Duodenal mucosa (tissue), 2 donors: ENCODE data around the gene GYG2.
"Not testable (repeated sequence)": the region's sequence is repeated elsewhere in the genome, so short reads cannot be mapped to it uniquely, and the experiment has no call there.

ENCODE experiments used
- H3K27ac ChIP-seq: one replicate; pipeline ENCODE4 v1.7.0; 2013; ENCODE audit warnings: low read depth, low read length
- H3K27me3 ChIP-seq, 2 donors: one replicate each; pipeline ENCODE4 v1.7.0; 2013; ENCODE audit warnings: low read length in 2 of 2, control low read depth in 1 of 2; ENCODE audit not compliant: insufficient read depth in 2 of 2, control insufficient read depth in 1 of 2
- H3K36me3 ChIP-seq, 2 donors: one replicate each; pipeline ENCODE4 v1.7.0; 2013; ENCODE audit warnings: low read length in 2 of 2, control low read depth in 1 of 2; ENCODE audit not compliant: insufficient read depth in 2 of 2, control insufficient read depth in 1 of 2
- H3K4me1 ChIP-seq, 2 donors: one replicate each; pipeline ENCODE4 v1.7.0; 2013; ENCODE audit warnings: low read length in 2 of 2, control low read depth in 1 of 2; ENCODE audit not compliant: insufficient read depth in 2 of 2, control insufficient read depth in 1 of 2
- H3K4me3 ChIP-seq, 2 donors: one replicate each; pipeline ENCODE4 v1.7.0; 2013; ENCODE audit warnings: low read length in 2 of 2, low read depth in 1 of 2
- H3K9ac ChIP-seq, 2 donors: one replicate each; pipeline ENCODE4 v1.7.0; 2013; ENCODE audit warnings: low read length in 2 of 2, low read depth in 1 of 2
- H3K9me3 ChIP-seq, 2 donors: one replicate each; pipeline ENCODE4 v1.7.0; 2013; ENCODE audit warnings: low read length in 2 of 2, control low read depth in 1 of 2; ENCODE audit not compliant: control insufficient read depth in 1 of 2

Gene GYG2

DNA sequence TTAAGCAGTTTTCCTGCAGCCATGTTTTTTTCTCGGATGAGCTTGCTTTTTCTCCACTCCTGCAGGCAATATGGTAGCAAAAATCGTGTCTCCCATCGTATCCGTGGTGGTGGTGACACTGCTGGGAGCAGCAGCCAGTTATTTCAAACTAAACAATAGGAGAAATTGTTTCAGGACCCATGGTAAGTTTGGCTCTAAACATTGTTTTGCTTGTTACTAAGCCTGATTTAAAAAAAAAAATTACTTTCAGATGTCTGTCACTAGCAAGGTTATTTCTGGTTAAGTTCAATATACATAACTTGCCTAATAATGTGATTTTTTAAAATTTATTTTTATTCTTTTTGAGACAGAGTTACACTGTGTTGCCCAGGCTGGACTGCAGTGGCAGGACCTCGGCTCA lies 17.5 kb upstream of the GYG2 start:
- Histone ChIP-seq H3K27ac (no peak overlapping the region), H3K36me3 (no peaks in the 10 kb centered on the region), H3K4me1 (no peaks in the 10 kb centered on the region), H3K9ac (no peak overlapping the region), H3K27me3 (no peaks in the 10 kb centered on the region), H3K4me3 (no peak overlapping the region), H3K9me3 (no peaks in the 10 kb centered on the region)

DNA sequence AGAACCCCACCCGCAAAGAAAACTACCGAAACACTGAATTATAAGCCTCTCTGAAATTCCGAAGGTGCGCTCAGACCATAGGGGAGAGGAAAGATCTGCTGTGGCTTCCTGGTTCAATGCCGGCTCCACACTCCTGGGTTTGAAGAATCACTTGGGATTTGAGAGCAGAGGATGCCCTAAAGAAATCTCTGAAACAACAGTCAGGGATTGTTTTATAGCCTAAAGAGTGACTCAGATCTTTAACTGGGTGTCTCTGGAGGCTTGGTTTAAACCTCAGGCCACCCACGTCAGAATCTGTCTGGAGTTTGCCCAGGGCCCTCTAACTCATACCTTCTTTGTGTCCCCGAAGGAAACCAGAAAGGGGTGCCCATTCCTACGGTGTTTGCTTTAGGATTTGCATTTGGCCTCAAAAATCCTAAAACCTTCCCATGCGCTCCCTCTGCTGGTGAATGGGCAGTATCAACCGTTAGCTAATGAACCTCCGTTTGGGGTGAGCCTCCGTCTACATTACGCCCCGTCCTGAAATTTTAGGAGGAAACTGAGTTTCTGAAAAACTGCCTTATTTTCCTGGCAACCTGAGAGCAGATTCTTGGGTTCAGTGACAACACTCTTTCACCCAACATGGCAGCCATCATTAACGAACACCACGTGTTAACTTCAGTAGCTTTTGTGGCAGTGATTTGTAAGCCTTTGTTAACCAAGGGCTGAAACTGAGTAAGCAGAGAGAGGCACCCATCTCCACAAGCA lies 16.4 kb upstream of the GYG2 start:
- H3K9ac ChIP-seq, H3K9me3 ChIP-seq, H3K36me3 ChIP-seq, H3K4me3 ChIP-seq, H3K27me3 ChIP-seq, H3K4me1 ChIP-seq, H3K27ac ChIP-seq: not testable (repeated sequence)

DNA sequence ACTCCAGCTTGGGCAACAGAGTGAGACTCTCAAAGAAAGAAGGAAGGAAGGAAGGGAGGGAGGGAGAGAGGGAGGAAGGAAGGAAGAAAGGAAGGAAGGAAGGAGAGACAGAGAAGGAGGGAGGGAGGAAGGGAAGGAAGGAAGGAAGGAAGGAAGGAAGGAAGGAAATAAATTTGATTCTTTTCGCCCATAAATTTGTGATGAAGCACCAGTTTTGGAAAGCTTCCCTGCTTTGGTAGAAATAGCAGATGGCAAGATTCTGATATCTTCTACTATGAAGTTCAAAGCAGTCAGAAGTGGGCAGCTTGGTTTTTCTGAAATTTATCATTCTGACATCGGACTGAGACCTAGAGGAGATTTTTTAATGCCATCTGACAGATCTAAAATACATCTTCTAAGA lies 11.7 kb upstream of the GYG2 start:
- Histone ChIP-seq H3K4me1 (no peaks in the 10 kb centered on the region), H3K9me3 (no peaks in the 10 kb centered on the region), H3K4me3 (no peak overlapping the region), H3K36me3 (no peaks in the 10 kb centered on the region), H3K27ac (no peak overlapping the region), H3K27me3 (no peaks in the 10 kb centered on the region), H3K9ac (no peak overlapping the region)

DNA sequence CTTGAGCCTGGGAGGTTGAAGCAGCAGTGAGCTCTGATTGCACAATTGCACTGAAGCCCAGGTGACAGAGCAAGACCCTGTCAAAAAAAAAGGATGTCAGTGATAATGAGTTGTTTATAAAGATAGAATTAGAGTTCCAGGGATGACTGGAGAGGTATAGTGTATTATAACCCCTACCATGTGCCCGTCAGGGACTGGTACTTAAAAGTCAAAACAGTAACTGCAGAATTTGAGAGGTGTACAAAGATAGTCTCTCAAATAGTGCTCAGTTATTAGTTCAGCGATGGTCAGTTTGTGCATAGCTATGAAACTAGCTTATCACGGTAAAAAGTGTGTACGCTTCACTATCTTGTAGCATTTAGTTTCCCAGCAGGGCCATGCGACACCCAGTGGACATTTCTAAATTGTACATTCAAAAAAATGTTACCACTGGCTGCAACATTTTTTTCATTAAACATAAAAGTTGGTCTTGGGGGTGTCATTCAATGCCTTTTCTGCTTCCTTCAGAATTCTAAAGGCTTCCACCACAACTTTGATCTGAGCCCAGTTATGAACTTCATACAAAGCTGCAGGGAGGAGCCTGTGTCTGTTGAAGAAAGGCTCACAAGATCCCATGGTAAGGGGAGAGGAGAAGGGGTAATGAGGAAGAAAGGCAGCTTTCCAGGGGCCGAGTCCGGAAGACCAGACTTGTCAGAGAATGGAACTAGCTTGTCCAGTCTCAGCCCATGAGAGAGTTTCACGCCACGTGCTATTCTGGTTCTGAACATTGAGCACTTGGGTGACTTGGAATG lies 9.2 kb upstream of the GYG2 start:
- no peaks in the 10 kb centered on the region for H3K36me3 ChIP-seq

DNA sequence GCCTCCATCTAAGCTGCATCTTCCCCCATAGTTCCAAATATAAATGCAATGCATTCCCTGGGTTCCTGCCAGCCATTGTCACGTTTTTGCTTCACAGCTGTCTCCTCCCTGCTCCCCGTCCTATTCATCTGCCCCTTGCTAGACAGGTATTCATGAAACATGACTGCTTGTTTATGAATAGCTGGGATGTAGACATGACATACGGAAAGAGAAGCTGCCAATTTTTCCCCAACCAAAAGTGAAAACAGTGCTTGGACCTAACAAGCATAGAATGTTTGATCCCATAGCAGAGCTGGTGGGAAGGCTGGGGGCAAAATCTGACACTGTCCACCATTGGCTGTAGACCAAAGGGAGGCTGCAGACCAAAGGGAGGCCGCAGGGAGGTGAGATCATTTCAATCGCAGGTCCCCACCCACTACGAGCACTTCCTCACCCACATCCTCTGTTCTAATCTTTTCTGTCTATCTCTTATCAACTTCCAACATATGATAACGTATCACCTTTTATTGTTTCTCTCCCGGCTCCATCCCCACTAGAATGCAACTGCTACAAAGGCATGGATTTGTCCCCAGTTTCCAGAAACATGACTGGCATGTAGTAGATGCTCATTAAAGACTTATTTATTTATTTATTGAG lies 8.5 kb upstream of the GYG2 start:
- H3K9me3 ChIP-seq, result no peaks in the 10 kb centered on the region
- H3K27me3 ChIP-seq, result no peaks in the 10 kb centered on the region
- no peak overlapping the region for H3K27ac ChIP-seq
- H3K9ac ChIP-seq, result no peak overlapping the region
- H3K4me3 ChIP-seq, result no peak overlapping the region
- no peaks in the 10 kb centered on the region for H3K36me3 ChIP-seq
- H3K4me1 ChIP-seq, result no peaks in the 10 kb centered on the region

More for the DNA sequence above, 9.2 kb upstream of the GYG2 start:
- Histone ChIP-seq H3K4me1 (no peaks in the 10 kb centered on the region), H3K9ac (no peak overlapping the region), H3K9me3 (no peaks in the 10 kb centered on the region), H3K27ac (no peak overlapping the region), H3K4me3 (no peak overlapping the region), H3K27me3 (no peaks in the 10 kb centered on the region)

DNA sequence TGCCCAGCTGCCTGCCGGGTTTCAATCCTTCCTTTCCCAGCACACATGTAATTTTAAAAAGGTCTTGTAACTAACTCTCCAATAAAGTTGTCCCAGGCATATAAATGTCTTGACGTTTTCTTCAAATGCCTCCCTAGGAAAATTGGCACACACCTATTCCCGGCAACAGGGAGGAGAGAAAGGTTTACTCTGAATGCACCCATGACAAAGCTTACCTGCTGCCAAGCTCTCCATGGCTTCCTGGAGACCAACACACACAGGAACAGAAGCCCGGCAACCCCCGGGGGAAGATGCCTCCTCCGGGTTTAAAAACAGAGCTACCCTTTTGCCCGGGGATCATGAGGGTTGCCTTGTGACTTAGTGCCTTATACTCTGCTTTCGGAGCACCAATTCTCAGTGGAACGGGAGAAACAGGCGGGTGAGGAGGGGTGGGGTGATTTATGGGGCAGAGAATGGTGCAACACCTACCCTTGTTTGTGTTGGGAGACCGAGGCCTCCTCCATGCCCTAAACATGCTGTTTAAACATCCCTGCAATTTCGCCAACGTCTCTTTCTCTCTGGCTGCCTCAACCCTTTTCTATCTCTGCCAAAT lies 4.8 kb upstream of the GYG2 start:
- no peak overlapping the region for H3K9ac ChIP-seq
- H3K9me3 ChIP-seq, result no peaks in the 10 kb centered on the region
- H3K4me1 ChIP-seq, result no peaks in the 10 kb centered on the region
- no peak overlapping the region for H3K4me3 ChIP-seq
- no peaks in the 10 kb centered on the region for H3K27me3 ChIP-seq
- no peak overlapping the region for H3K27ac ChIP-seq
- no peaks in the 10 kb centered on the region for H3K36me3 ChIP-seq

DNA sequence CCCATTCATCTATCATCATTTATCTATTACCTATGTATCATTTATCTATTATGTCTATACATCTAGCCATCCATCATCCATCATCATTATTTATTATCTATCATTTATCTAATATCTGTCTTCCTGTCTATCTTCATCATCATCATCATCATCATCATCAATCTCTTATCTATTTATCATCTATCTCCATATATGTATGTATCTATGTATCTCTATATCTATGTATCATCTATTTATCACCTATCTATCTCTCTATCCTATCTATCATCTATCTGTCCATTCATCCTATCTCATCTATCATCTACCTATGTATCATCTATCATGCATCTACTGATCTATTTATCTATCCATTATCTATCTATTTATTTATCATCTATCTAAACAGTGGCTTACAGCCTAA lies 3.8 kb upstream of the GYG2 start:
- Histone ChIP-seq H3K9me3 (no peaks in the 10 kb centered on the region), H3K36me3 (no peaks in the 10 kb centered on the region), H3K27ac (no peak overlapping the region), H3K27me3 (no peaks in the 10 kb centered on the region), H3K4me1 (no peaks in the 10 kb centered on the region), H3K9ac (no peak overlapping the region), H3K4me3 (no peak overlapping the region)

DNA sequence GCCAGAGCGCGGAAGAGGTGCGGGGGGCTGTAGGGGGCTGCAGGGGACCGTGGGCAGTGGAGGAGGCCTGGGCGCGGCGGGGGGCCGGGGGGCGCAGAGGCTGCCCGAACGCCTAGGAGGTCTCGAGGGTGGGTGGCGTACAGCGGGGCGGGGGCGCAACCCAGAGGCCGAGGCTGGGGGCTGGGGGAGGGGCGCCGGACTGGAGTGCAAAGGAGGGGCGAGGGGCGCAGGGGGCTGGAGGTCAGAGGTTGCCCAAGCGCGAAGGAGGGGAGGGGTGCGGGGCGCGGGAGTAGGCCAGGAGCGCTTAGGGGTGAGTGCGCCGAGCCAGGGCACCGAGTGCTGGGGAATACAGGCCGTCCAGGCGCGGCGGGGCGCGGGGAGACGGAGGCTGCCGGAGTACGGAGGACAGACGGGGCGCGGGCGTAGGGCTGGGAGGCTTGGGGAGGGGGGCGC lies 255 bp downstream of the GYG2 start:
- Histone ChIP-seq H3K4me1 (no peaks in the 10 kb centered on the region), H3K9ac (no peak overlapping the region), H3K36me3 (no peaks in the 10 kb centered on the region), H3K27me3 (no peaks in the 10 kb centered on the region), H3K9me3 (no peaks in the 10 kb centered on the region), H3K4me3 (peak overlapping the region; percentile 15 to 16), H3K27ac (no peak overlapping the region)

DNA sequence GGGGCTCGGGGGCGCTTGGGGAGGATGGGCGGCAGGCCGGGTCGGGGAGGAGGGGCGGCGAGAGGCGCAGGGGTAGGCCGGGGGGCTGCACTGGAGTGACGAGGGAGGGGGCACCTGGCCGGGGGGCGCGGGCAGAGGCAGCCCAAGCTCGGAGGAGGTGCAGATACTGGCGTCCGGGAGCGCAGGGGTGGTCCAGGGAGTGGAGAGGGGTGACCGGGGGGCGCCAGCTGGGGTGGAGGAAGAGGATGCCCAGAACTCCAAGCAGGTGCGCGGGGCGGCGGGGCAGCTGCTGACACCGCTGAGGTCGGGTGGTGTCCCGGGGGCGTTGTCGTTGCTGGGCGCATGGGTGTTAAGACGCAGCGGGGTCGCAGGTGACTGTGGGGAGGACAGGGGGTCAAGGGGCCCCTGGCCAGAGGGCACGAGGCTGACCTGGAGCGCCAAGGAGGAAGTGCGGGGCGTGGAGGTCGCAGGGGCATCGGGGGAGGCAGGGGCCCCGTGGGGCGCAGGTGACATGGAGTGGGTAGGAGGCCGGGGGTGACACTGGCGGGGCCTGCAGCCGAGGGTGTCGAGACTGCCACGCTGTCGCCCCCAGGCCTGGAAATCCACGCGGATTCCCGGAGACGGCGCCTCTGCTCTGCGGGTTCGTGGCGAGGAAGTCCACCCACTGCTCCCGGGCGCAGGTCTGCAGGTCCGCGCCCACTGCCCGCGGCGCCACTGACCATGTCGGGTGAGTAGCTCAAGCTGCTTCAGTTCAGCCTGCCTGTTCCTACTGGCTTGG lies 928 bp downstream of the GYG2 start:
- H3K4me3 ChIP-seq, result peak overlapping the region in 1 of 2 donors; percentile 32

More for the DNA sequence above, 928 bp downstream of the GYG2 start:
- Histone ChIP-seq H3K27me3 (no peaks in the 10 kb centered on the region), H3K9me3 (no peaks in the 10 kb centered on the region), H3K27ac (no peak overlapping the region), H3K9ac (no peak overlapping the region), H3K4me1 (no peaks in the 10 kb centered on the region), H3K36me3 (no peaks in the 10 kb centered on the region)
